ENCODE measurements around the gene STPG2. TPM values are rescaled to one million over a fixed set of nuclear protein-coding genes. Genes with fewer than 3 reads are reported as not detected.

The STPG2 gene
- total and polyA plus RNA-seq, 2 of the 4 experiments (the other 2 are of a cell fraction): not detected

DNA sequence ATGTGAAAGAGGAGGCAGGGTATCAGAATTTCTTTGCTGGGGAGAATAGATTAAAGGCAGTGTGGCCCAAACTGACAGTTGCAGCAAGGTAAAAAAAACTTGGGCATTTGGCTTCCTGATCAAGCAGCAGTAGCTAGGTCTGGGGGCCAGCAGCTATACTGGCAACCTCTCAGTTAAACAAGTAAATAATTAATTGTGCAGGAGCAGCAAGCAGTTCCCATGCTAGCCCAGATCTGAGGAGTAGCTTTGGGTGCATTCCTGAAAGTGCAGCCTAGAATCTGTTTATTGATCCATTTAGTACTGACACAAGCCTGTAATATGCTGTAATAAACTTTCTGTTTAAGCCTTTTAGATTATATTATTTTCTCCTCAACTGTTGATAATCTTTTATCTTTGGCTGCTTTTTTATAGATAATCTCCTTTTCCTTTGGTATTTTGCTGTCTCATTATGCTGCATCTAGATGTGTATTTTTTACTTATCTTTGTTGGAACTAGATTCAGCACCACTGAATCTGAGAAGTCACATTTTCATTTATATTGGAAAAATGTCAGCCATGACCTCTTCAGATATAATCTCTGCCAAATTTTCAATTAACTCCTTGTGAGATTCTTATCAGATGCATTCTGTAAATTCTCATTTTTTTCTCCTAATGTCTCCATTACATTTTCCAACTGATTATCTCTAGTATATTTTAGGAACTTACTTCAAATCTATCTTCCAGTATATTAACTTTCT lies 276.3 kb downstream of the STPG2 start:
- no peak overlapping the region for H3K14ac ChIP-seq (replicated peaks; ENCODE audit: low read depth, low read length)
- no peak overlapping the region for H2BK5ac ChIP-seq (ENCODE audit: low read depth, low read length, poor library complexity, severe bottlenecking)
- H4K5ac ChIP-seq (ENCODE audit: low read depth, low read length): no peak overlapping the region
- no peak overlapping the region for H2BK20ac ChIP-seq (ENCODE audit: low read depth, low read length)
- no peak overlapping the region for H3K56ac ChIP-seq (ENCODE audit: extremely low read depth, insufficient read depth, low read length)
- TF ChIP-seq POLR2A (IDR thresholded peaks at IDR 0.05; ENCODE audit: low read depth, low read length) (no peak), MXI1 (IDR thresholded peaks at IDR 0.05; ENCODE audit: borderline replicate concordance, low read depth, low read length) (no peak), CHD1 (IDR thresholded peaks at IDR 0.05; ENCODE audit: low read depth, low read length) (no peak), RAD21 (IDR thresholded peaks at IDR 0.05; ENCODE audit: low read length) (no peak)
- TF ChIP-seq, protein P1, sequence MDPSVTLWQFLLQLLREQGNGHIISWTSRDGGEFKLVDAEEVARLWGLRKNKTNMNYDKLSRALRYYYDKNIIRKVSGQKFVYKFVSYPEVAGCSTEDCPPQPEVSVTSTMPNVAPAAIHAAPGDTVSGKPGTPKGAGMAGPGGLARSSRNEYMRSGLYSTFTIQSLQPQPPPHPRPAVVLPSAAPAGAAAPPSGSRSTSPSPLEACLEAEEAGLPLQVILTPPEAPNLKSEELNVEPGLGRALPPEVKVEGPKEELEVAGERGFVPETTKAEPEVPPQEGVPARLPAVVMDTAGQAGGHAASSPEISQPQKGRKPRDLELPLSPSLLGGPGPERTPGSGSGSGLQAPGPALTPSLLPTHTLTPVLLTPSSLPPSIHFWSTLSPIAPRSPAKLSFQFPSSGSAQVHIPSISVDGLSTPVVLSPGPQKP (IDR thresholded peaks at IDR 0.05; ENCODE audit: borderline replicate concordance, low read depth, low read length): no peak
- no peak overlapping the region for H3K18ac ChIP-seq (ENCODE audit: low read depth, low read length)
- H2AK9ac ChIP-seq (replicated peaks; ENCODE audit: low read depth, low read length, poor library complexity): no peak overlapping the region
- H3K23ac ChIP-seq (ENCODE audit: low read depth, low read length): no peak overlapping the region
- H3K4me1 ChIP-seq (ENCODE audit: control insufficient read depth, insufficient read depth, low read length): no peaks in the 10 kb centered on the region
- H3K27ac ChIP-seq (ENCODE audit: insufficient read depth, low read length): no peak overlapping the region
- no peak overlapping the region for H2BK120ac ChIP-seq (ENCODE audit: low read depth, low read length)
- H4K91ac ChIP-seq (ENCODE audit: insufficient read depth, low read depth, low read length): no peak overlapping the region
- no peak overlapping the region for H3K4me2 ChIP-seq (ENCODE audit: low read depth, low read length)
- intact Hi-C loops (cut with micrococcal nuclease): no loop called here
- no peak overlapping the region for H3K4ac ChIP-seq (ENCODE audit: low read depth, low read length)
- ChIA-PET POLR2A (ENCODE audit: unreplicated experiment) (no interaction called here), CTCF (no interaction called here)
- no peak overlapping the region for H2AFZ ChIP-seq (replicated peaks; ENCODE audit: low read length, poor library complexity)
- H3K27me3 ChIP-seq (ENCODE audit: control insufficient read depth, insufficient read depth, low read length): no peaks in the 10 kb centered on the region
- in situ Hi-C loops (cut with MboI; ENCODE audit: low sequenced_read_pairs): no loop called here
- no peak overlapping the region for H3K9ac ChIP-seq (ENCODE audit: low read depth, low read length)
- no peak for ATAC-seq (ENCODE audit: low read depth)
- H3K9me3 ChIP-seq (ENCODE audit: control insufficient read depth, insufficient read depth, low read length): 0 out of 2 replicates have a peak, but pooled peaks cover 2% of the 10 kb centered on the region
- no peak for DNase-seq
- no peaks in the 10 kb centered on the region for H4K20me1 ChIP-seq (ENCODE audit: insufficient read depth, low read length)
- H3K79me1 ChIP-seq (ENCODE audit: low read depth in 1 of 2, low read length in 2 of 2): no peaks in the 10 kb centered on the region
- BruUV-seq (replicated peaks): no TSS peak
- H3K36me3 ChIP-seq (ENCODE audit: control insufficient read depth, insufficient read depth, low read length): no peaks in the 10 kb centered on the region
- no peaks in the 10 kb centered on the region for H3K9me1 ChIP-seq (ENCODE audit: insufficient read depth, low read length)
- no peak overlapping the region for H3K4me3 ChIP-seq (ENCODE audit: insufficient read depth, low read depth, low read length)
- dilution Hi-C loops (cut with HindIII; ENCODE audit: low sequenced_read_pairs, unreplicated experiment): no loop called here
- H2AK5ac ChIP-seq (ENCODE audit: low read depth, low read length): no peak overlapping the region
- H2BK15ac ChIP-seq (ENCODE audit: low read depth, low read length): no peak overlapping the region
- no peak overlapping the region for H4K8ac ChIP-seq (ENCODE audit: low read depth in 2 of 2, low read length in 2 of 2)
